NCI-H2029 (cell line): ENCODE measurements around the gene HLA-B.

Experiments
- DNase-seq: peaks from one replicate; lab custom pipeline; 2025; lab: John Stamatoyannopoulos, UW

Gene HLA-B

GRCh38 chr6:31352683-31353383 is 4.1 kb downstream of the HLA-B start:
- no peak for DNase-seq

GRCh38 chr6:31352310-31352682 is 4.7 kb downstream of the HLA-B start:
- no peak for DNase-seq

GRCh38 chr6:31351401-31352309 is 5.3 kb downstream of the HLA-B start:
- no peak for DNase-seq

- no peak for DNase-seq
These were observed 6.0 kb downstream of the HLA-B start for GRCh38 chr6:31351033-31351380.

- DNase-seq, result no peak
These were observed 6.6 kb downstream of the HLA-B start for GRCh38 chr6:31350196-31351032.

- no peak for DNase-seq
These were observed 7.7 kb downstream of the HLA-B start for GRCh38 chr6:31349301-31349700.

GRCh38 chr6:31345026-31345730 is 11.8 kb downstream of the HLA-B start:
- DNase-seq, result no peak

- no peak for DNase-seq
These were observed 16.8 kb downstream of the HLA-B start for GRCh38 chr6:31340228-31340627.

- DNase-seq, result no peak
These were observed 17.8 kb downstream of the HLA-B start for GRCh38 chr6:31339210-31339609.

- DNase-seq, result no peak
These were observed 20.0 kb downstream of the HLA-B start for GRCh38 chr6:31336896-31337496.

GRCh38 chr6:31332637-31333602 is 24.1 kb downstream of the HLA-B start:
- no peak for DNase-seq

- DNase-seq, result no peak
These were observed 28.5 kb downstream of the HLA-B start for GRCh38 chr6:31328355-31328960.

- no peak for DNase-seq
These were observed 35.2 kb downstream of the HLA-B start for GRCh38 chr6:31321820-31322219.

GRCh38 chr6:31321005-31321707 is 35.8 kb downstream of the HLA-B start:
- DNase-seq, result no peak

GRCh38 chr6:31317036-31317435 is 39.9 kb downstream of the HLA-B start:
- no peak for DNase-seq

GRCh38 chr6:31309641-31310040 is 47.3 kb downstream of the HLA-B start:
- no peak for DNase-seq

- DNase-seq, result no peak
These were observed 48.2 kb downstream of the HLA-B start for GRCh38 chr6:31308845-31309175.

GRCh38 chr6:31308050-31308844 is 48.7 kb downstream of the HLA-B start:
- DNase-seq, result peak; percentile 78

GRCh38 chr6:31307669-31308049 is 49.3 kb downstream of the HLA-B start:
- no peak for DNase-seq
